ENCODE measurements around the gene HCRTR2.
"Not testable (repeated sequence)": the region's sequence is repeated elsewhere in the genome, so short reads cannot be mapped to it uniquely, and the experiment has no call there.

Gene HCRTR2

DNA sequence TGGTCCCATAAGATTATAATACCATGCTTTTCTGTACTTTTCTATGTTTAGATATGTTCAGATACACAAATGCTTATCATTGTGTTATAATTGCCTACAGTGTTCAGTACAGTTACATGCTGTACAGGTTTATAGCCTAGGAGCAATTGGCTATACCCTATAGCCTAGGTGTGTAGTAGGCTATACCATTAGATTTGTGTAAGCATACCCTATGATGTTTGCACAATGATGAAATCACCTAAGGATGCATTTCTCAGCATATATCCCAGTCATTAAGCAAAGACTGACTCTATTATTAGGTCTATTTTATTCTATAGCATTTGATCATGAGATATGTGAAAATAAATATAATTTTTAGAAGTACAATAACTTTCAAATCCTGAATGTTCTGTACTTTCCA is 36.6 kb downstream of the HCRTR2 start:
- in situ Hi-C loops (cut with MboI; ENCODE audit: low sequenced_read_pairs): no loop called here

DNA sequence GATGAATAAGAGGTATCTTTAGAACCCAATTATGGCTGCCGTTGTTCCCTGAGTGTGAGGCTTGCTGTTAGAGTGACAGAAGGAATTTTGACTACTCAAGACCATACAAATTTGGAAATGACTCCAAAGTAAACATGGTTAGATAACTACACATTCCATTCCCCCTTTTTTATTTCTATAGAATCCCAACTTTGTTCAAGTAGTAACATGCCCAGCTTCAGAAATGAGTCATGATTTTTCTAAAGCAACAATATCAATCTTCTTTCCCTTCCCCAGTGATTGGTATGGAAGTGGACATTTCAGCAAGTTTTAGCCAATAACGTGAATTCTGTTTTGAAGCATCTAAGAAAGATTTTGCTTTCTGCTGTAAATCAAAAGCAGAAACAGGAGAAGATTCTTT is 37.8 kb downstream of the HCRTR2 start:
- in situ Hi-C loops (cut with MboI; ENCODE audit: low sequenced_read_pairs): no loop called here

- in situ Hi-C loops (cut with MboI; ENCODE audit: low sequenced_read_pairs): no loop called here
Observed at GRCh38 chr6:55220961-55221360, 46.6 kb downstream of the HCRTR2 start.

DNA sequence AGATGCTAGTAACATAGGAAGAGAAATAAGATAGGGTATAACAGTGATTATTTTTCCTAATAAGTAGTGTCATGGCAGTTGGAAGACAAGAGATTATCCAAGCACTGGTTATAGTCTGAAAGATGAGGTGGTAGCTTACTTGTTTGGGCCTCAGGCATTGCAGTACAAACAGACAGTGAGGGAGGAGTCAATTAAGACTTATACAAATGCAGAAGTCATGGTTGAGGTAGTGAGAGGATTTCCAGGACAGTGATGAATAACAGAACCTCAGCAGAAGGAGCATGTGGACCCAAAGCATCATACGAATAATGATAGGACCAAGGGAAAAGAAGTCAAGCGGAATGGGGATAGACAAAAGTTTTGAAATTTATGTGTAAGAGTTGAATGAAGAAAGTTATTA is 53.5 kb downstream of the HCRTR2 start:
- in situ Hi-C loops (cut with MboI; ENCODE audit: low sequenced_read_pairs): no loop called here

DNA sequence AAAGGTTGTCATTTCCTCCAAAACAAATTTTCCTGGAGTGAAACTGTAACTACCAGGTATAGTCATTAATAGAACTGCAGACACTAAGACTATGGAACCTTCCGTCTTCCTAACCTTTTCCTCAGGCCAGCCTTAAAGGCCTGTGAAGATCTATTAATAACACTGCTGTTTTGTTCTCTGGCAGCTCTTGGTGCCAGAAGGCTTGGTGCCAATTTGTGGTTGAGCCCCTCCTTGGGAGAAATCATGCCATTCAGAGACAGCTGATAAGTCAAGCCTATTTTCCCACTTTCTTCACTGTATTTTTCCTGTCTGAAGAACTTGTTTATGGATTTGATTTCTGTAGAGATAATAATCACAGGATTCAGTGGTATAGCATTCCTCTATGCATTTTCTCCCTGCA is 64.8 kb downstream of the HCRTR2 start:
- in situ Hi-C loops (cut with MboI; ENCODE audit: low sequenced_read_pairs): no loop called here

DNA sequence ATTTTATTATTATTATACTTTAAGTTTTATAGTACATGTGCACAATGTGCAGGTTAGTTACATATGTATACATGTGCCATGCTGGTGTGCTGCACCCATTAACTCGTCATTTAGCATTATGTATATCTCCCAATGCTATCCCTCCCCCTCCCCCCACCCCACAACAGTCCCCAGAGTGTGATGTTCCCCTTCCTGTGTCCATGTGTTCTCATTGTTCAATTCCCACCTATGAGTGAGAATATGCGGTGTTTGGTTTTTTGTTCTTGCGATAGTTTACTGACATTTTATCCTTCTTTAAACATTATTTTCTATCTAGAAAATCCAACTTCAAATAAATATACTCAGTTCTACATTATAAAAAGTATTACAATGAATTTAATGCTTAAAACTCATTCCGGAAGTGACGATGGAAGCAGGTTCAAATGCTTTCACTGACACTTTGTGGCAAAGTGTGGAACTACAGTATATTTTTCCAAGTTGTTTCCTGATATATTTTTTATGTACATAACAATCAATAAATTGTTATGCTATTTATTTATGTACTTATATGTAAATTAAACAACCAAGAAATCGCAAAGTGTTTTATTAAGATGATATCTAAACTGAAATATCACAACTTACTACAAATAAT is 66.8 kb downstream of the HCRTR2 start:
- in situ Hi-C loops (cut with MboI; ENCODE audit: low sequenced_read_pairs): not testable (repeated sequence)

DNA sequence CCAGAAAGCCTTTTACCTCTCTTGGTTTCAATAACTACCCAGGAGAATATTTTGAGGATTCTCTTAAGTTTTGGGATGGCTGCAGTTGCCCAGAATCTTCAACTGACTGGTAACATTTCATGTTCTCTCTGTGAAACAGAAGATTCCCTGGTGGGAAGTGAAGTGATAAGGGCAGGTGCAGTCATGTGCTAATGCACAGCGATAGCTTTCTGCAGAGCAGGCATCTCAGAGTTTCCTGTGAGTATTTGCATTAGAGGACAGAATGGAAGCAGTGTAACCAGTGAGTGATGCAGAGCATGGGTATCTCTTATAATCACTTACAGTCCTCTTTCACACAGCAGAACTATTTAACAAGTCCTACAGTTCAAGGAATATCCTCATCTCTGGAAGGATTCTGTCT is 76.1 kb downstream of the HCRTR2 start:
- in situ Hi-C loops (cut with MboI; ENCODE audit: low sequenced_read_pairs): no loop called here

DNA sequence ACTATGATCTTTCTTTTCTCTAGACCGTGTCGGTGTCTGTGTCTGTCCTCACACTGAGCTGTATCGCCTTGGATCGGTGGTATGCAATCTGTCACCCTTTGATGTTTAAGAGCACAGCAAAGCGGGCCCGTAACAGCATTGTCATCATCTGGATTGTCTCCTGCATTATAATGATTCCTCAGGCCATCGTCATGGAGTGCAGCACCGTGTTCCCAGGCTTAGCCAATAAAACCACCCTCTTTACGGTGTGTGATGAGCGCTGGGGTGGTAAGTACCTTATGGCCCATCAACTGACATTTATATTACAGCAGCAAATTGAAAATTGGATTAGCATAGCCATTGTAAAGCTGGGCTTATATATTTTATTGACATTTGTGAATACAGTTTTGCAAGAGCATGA is 80.8 kb downstream of the HCRTR2 start:
- in situ Hi-C loops (cut with MboI; ENCODE audit: low sequenced_read_pairs): no loop called here

GRCh38 chr6:55260181-55260580 is 85.9 kb downstream of the HCRTR2 start:
- in situ Hi-C loops (cut with MboI; ENCODE audit: low sequenced_read_pairs): no loop called here

- in situ Hi-C loops (cut with MboI; ENCODE audit: low sequenced_read_pairs): no loop called here
Observed at GRCh38 chr6:55265409-55266114, 91.2 kb downstream of the HCRTR2 start.

GRCh38 chr6:55266896-55267295 is 92.6 kb downstream of the HCRTR2 start:
- in situ Hi-C loops (cut with MboI; ENCODE audit: low sequenced_read_pairs): no loop called here

DNA sequence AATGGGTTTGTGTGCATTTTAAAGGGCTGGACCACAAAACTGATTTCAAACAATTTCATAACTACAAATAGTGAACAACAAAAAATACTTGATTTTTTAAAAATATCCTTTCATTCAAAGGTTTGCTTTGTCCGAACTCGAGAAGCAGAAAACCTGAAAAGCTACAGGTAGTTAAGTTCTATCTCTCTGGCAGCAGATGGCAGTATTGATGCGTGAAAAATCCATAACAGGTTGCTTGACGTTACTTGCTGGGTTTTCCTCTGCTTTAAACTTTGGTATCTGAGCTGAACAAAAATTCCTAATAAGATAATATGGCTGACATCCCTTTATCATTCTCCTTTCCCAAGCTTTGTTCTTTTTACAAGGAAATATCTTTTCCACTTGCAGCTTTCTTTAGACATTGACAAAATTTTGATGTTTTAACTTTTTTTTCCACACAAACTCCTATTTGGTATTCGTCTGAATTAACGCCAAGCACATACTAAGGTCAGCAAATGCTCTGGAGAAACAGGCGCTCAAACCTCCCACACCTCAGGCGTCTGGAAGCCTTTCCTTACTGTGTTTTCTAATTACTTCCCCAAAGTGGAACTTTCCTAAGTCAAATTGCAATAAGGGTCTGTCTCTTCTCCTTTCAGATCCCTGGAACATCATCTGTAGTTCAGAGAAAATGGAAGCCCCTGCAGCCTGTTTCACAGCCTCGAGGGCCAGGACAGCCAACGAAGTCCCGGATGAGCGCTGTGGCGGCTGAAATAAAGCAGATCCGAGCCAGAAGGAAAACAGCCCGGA is 102.6 kb downstream of the HCRTR2 start:
- in situ Hi-C loops (cut with MboI; ENCODE audit: low sequenced_read_pairs): no loop called here

- in situ Hi-C loops (cut with MboI; ENCODE audit: low sequenced_read_pairs): no loop called here
Observed at GRCh38 chr6:55277646-55278045, 103.3 kb downstream of the HCRTR2 start.

- in situ Hi-C loops (cut with MboI; ENCODE audit: low sequenced_read_pairs): no loop called here
Observed at GRCh38 chr6:55281215-55281614, 106.9 kb downstream of the HCRTR2 start.

DNA sequence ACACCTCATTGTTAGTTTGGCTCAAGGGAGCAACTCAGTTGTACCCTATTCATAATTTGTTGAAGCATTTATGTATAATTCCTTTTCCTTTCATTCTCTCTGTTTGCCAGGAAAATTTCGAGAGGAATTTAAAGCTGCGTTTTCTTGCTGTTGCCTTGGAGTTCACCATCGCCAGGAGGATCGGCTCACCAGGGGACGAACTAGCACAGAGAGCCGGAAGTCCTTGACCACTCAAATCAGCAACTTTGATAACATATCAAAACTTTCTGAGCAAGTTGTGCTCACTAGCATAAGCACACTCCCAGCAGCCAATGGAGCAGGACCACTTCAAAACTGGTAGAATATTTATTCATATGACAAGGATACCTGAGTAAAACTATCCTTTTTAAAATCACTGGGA is 107.8 kb downstream of the HCRTR2 start:
- in situ Hi-C loops (cut with MboI; ENCODE audit: low sequenced_read_pairs): no loop called here

DNA sequence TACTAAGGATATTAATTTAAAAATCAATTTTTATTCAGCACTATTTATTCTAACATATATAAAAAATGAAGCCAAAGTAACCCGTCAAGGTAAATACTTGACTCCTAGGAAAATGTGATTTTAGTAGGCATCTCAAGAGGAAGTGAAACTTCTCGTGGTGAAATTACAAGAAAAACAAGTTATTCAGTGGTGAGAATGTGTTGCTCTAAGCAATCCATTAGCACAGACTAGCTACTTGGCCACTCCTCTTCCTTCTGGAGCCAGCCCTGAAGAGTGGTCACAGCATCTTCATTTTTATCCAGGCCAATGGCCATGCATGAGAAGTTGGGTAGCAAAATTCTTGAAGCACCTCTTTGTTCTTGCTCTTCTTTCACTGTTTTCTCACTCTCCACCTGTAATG is 112.5 kb downstream of the HCRTR2 start:
- in situ Hi-C loops (cut with MboI; ENCODE audit: low sequenced_read_pairs): no loop called here

DNA sequence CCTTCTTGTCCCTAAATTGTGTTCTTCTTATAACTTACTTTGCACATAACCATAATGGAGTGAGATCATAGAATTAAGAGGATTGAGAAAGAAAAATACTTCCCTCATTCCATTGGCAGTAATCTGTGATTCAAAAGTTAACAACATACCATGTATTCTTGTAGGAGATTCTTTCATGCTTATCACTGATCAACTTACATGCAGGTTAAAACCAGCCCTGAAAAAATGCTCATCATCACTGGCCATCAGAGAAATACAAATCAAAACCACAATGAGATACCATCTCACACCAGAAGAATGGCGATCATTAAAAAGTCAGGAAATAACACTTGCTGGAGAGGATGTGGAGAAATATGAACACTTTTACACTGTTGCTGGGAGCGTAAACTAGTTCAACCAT is 116.4 kb downstream of the HCRTR2 start:
- in situ Hi-C loops (cut with MboI; ENCODE audit: low sequenced_read_pairs): no loop called here

DNA sequence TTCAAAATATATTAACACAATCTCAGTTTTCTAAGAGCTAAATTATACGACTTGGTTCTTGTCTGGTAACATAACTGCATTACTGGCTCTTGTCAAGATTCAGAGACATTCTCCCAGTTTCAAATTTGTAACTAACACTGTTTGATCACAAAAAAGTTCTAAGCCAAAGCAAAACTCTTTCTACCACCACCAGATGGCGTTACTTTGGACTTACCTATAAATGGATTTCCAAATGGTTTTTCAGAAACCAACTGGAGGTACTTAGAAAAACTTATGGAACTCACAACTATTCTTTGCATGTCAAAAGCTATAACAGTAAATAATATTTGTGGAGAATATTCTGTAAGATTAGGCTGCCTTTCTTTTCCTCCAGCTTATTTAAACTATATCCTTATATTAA is 118.8 kb downstream of the HCRTR2 start:
- in situ Hi-C loops (cut with MboI; ENCODE audit: low sequenced_read_pairs): no loop called here

DNA sequence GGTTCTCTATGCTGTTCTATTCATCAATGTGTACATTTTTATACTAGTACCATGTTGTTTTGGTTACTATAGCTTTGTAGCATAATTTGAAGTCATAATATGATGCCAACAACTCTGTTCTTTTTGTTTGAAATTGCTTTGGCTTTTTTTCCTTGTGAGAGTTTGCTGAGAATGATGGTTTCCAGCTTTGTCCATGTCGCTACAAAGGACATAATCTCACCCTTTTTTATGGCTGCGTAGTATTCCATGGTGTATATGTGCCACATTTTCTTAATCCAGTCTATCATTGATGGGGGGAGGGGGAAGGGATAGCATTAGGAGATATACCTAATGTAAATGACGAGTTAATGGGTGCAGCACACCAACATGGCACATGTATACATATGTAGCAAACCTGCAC is 122.9 kb downstream of the HCRTR2 start:
- in situ Hi-C loops (cut with MboI; ENCODE audit: low sequenced_read_pairs): not testable (repeated sequence)

- in situ Hi-C loops (cut with MboI; ENCODE audit: low sequenced_read_pairs): no loop called here
Observed at GRCh38 chr6:55299286-55299985, 125.1 kb downstream of the HCRTR2 start.

DNA sequence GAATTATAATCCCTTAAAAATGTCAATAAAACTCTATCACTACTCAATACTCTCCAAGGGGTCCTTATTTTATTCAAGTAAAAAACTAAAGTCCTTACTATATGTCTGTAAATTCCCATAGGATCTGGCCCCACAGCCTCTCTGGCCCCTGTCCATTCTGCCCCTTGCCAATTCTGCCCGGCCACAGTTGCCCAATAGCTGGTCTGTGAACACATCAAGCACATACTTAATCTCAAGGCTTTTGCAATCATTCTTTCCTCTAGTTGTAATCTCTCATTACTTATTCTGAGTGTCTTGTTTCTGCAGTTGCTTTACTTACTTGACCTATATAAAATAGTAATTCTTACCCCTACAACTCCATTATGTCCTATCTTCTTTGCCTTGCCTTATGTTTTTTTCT is 130.4 kb downstream of the HCRTR2 start:
- in situ Hi-C loops (cut with MboI; ENCODE audit: low sequenced_read_pairs): no loop called here

Measured in HL-60/S4 treated with phorbol 12-myristate 13-acetate at 8.2 ng/mL for 4 days and 3 days (cell line).